ENCODE results near the gene ZNF613.

DNA sequence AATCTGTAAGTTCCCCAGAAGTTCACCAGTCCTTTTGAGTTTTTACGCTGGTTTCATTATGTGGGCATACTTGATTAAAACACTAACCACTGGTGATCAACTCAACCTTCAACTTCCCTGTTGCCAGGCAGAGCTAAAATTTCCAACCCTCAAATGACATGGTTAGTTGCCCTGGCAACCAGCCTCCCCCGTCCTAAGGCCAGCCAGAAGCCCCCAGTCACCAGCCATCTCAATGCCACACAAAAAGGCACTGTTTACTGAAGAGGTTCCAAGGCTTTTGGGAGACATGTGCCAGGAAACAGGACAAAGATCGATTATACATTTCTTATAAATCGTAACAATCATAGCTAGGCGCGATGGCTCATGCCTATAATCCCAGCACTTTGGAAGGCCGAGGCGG is 24.1 kb upstream of the ZNF613 start:
- TF ChIP-seq, protein P1, sequence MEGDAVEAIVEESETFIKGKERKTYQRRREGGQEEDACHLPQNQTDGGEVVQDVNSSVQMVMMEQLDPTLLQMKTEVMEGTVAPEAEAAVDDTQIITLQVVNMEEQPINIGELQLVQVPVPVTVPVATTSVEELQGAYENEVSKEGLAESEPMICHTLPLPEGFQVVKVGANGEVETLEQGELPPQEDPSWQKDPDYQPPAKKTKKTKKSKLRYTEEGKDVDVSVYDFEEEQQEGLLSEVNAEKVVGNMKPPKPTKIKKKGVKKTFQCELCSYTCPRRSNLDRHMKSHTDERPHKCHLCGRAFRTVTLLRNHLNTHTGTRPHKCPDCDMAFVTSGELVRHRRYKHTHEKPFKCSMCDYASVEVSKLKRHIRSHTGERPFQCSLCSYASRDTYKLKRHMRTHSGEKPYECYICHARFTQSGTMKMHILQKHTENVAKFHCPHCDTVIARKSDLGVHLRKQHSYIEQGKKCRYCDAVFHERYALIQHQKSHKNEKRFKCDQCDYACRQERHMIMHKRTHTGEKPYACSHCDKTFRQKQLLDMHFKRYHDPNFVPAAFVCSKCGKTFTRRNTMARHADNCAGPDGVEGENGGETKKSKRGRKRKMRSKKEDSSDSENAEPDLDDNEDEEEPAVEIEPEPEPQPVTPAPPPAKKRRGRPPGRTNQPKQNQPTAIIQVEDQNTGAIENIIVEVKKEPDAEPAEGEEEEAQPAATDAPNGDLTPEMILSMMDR (IDR thresholded peaks at IDR 0.05 in 2 of 3, conservative IDR thresholded peaks at IDR 0.05 in 1 of 3; ENCODE audit: borderline replicate concordance in 1 of 3, insufficient read depth in 1 of 3, low read depth in 2 of 3, low read length in 2 of 3): no peak
- TF ChIP-seq YY1 (IDR thresholded peaks at IDR 0.05; ENCODE audit: extremely low read depth, insufficient replicate concordance, low read depth, low read length): no peak
- TF ChIP-seq EZH2 (IDR thresholded peaks at IDR 0.05): no peak
- no peak for TF ChIP-seq TCF7L2 (IDR thresholded peaks at IDR 0.05; ENCODE audit: borderline replicate concordance, extremely low read depth, insufficient read depth, insufficient read length)
- no peak for TF ChIP-seq SIN3A (IDR thresholded peaks at IDR 0.05; ENCODE audit: low read depth)
- TF ChIP-seq ZFX (IDR thresholded peaks at IDR 0.05): no peak
- TF ChIP-seq ZNF274 (IDR thresholded peaks at IDR 0.05; ENCODE audit: low read depth, low read length): no peak
- TF ChIP-seq POLR2A (IDR thresholded peaks at IDR 0.05; ENCODE audit: borderline replicate concordance, extremely low read depth, insufficient read depth, insufficient read length): no peak
- no peak for TF ChIP-seq POLR2AphosphoS5 (IDR thresholded peaks at IDR 0.05; ENCODE audit: low read depth, low read length)
- TF ChIP-seq SRF (IDR thresholded peaks at IDR 0.05; ENCODE audit: low read depth): no peak
- TF ChIP-seq, protein P2, sequence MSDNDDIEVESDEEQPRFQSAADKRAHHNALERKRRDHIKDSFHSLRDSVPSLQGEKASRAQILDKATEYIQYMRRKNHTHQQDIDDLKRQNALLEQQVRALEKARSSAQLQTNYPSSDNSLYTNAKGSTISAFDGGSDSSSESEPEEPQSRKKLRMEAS (IDR thresholded peaks at IDR 0.05): no peak
- TF ChIP-seq SP1 (IDR thresholded peaks at IDR 0.05; ENCODE audit: low read depth): no peak

All from HCT116 (cell line).